ENCODE results near the gene MGAT3.

GRCh38 chr22:39468487-39469325, 11.9 kb downstream of the MGAT3 start:
- no peak for TF ChIP-seq CTCF (IDR thresholded peaks at IDR 0.05)
- TF ChIP-seq POLR2A (IDR thresholded peaks at IDR 0.05): no peak
- no peak for TF ChIP-seq POLR2AphosphoS5 (IDR thresholded peaks at IDR 0.05)
